Iris pigment epithelial cell (primary cell): ENCODE data around the gene B4GALT3.

Experiments used
- DNase-seq: peaks from one replicate; pipeline ENCODE4 v3.0.0-alpha.2; 2011; ENCODE audit warnings: low read depth

B4GALT3 gene

GRCh38 chr1:161206411-161207140 lies 29.3 kb upstream of the B4GALT3 start:
- DNase-seq, result peak; percentile 56

GRCh38 chr1:161201836-161202712 lies 24.8 kb upstream of the B4GALT3 start, which contains the start of gene NDUFS2:
NDUFS2 (plus strand) TSS chr1:161202367; CDS start chr1:161202386, 19 bp downstream.
- DNase-seq, result peak; percentile 99

- peak; percentile 67 for DNase-seq
These were observed 23.9 kb upstream of the B4GALT3 start for GRCh38 chr1:161200992-161201835.

GRCh38 chr1:161200421-161200991 lies 23.2 kb upstream of the B4GALT3 start:
- no peak for DNase-seq

GRCh38 chr1:161199506-161200139 lies 22.3 kb upstream of the B4GALT3 start:
- DNase-seq, result no peak

GRCh38 chr1:161198897-161199431 lies 21.7 kb upstream of the B4GALT3 start, which contains the start of gene ADAMTS4:
ADAMTS4 (minus strand) TSS chr1:161199054; CDS start chr1:161198627, 427 bp downstream.
- DNase-seq, result peak; percentile 65

- DNase-seq, result peak; percentile 43
These were observed 21.0 kb upstream of the B4GALT3 start for GRCh38 chr1:161198194-161198896.

GRCh38 chr1:161197560-161198193 lies 20.4 kb upstream of the B4GALT3 start:
- DNase-seq, result no peak

GRCh38 chr1:161196521-161197451 lies 19.5 kb upstream of the B4GALT3 start:
- DNase-seq, result peak; percentile 81

GRCh38 chr1:161196111-161196510 lies 18.8 kb upstream of the B4GALT3 start:
- DNase-seq, result no peak

GRCh38 chr1:161195171-161195570 lies 17.9 kb upstream of the B4GALT3 start:
- no peak for DNase-seq

- DNase-seq, result no peak
These were observed 16.4 kb upstream of the B4GALT3 start for GRCh38 chr1:161193561-161194235.

GRCh38 chr1:161192476-161193465 lies 15.5 kb upstream of the B4GALT3 start:
- peak; percentile 73 for DNase-seq

GRCh38 chr1:161191971-161192370 lies 14.7 kb upstream of the B4GALT3 start:
- no peak for DNase-seq

GRCh38 chr1:161190962-161191521 lies 13.7 kb upstream of the B4GALT3 start:
- no peak for DNase-seq

GRCh38 chr1:161189036-161189435 lies 11.7 kb upstream of the B4GALT3 start:
- peak; percentile 45 for DNase-seq
